ENCODE measurements around the gene ERC2.

DNA sequence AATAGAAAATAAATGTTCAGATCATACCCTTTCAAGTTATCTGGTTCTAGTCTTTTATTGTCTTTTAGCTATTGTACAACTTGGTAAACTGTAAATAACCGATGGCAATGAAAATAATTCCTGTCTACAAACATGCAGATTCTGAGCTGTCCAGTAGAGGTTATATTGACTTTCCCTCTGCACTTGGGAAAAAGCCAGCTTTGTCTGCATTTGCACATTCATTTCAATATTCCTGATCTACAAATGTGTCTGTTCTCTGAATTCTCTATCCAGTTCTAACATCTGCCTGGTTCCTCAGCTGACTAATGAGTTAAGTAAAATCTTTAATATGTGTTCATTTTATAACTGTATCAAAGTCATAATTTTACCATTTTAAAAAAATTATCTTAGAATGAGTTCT lies 408.5 kb downstream of the ERC2 start:
- TF ChIP-seq, protein P1, sequence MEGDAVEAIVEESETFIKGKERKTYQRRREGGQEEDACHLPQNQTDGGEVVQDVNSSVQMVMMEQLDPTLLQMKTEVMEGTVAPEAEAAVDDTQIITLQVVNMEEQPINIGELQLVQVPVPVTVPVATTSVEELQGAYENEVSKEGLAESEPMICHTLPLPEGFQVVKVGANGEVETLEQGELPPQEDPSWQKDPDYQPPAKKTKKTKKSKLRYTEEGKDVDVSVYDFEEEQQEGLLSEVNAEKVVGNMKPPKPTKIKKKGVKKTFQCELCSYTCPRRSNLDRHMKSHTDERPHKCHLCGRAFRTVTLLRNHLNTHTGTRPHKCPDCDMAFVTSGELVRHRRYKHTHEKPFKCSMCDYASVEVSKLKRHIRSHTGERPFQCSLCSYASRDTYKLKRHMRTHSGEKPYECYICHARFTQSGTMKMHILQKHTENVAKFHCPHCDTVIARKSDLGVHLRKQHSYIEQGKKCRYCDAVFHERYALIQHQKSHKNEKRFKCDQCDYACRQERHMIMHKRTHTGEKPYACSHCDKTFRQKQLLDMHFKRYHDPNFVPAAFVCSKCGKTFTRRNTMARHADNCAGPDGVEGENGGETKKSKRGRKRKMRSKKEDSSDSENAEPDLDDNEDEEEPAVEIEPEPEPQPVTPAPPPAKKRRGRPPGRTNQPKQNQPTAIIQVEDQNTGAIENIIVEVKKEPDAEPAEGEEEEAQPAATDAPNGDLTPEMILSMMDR (IDR thresholded peaks at IDR 0.05) = no peak
- TF ChIP-seq POLR2A (IDR thresholded peaks at IDR 0.05) (no peak), EP300 (IDR thresholded peaks at IDR 0.05) (no peak), POLR2AphosphoS5 (IDR thresholded peaks at IDR 0.05) (no peak)
